H1 (cell line): ENCODE data around the gene EFCAB6. TPM values are rescaled to one million over a fixed set of nuclear protein-coding genes. Genes with fewer than 3 reads are reported as not detected.

Experiments
- CBX8 ChIP-seq: fragments of 300-800, 300-1000 bp; sonication (generic); IDR thresholded peaks from 2 replicates; pipeline ENCODE4 v1.7.1; 2016; ENCODE audit warnings: low read depth, low read length, borderline replicate concordance
- CHD2 ChIP-seq: IDR thresholded peaks from 2 replicates; pipeline ENCODE4 v1.6.1; 2012; ENCODE audit warnings: low read length, improper control_type of control experiment
- KDM4A ChIP-seq: IDR thresholded peaks from one replicate; pipeline ENCODE4 v1.7.1; 2012; ENCODE audit warnings: low read depth, mild to moderate bottlenecking, moderate library complexity, low read length, inconsistent platforms; ENCODE audit not compliant: severe bottlenecking
- NANOG ChIP-seq: IDR thresholded peaks from 2 replicates; pipeline ENCODE4 v1.6.1; 2011; ENCODE audit warnings: low read length, low read depth, mild to moderate bottlenecking, inconsistent platforms; ENCODE audit not compliant: insufficient read depth, poor library complexity, severe bottlenecking
- TEAD4 ChIP-seq: IDR thresholded peaks from 2 replicates; pipeline ENCODE4 v1.6.1; 2012; ENCODE audit warnings: low read depth, low read length, inconsistent platforms, mixed read lengths
- YY1 ChIP-seq: IDR thresholded peaks from 2 replicates; pipeline ENCODE4 v1.6.1; 2011; ENCODE audit warnings: low read depth, mild to moderate bottlenecking, low read length
- polyA plus RNA-seq, 7 experiments: library from polyadenylated mRNA; depleted of rRNA in 3 of 7; stranded (reverse) in 5 of 7; unstranded in 2 of 7; fragments of >200 nt in 5 of 7; fragments of 200-250 nt in 2 of 7; gene quantifications; 1 replicate in 5 of 7; 2 replicates in 1 of 7; 4 replicates in 1 of 7; pipeline versions ENCODE4 v1.2.1 to v1.2.3, GENCODE V29; 2011 to 2013; ENCODE audit warnings: missing spikeins in 2 of 7, mixed read lengths in 2 of 7
- total RNA-seq: library from RNA; stranded (reverse); fragmentation: NEBNext Ultra II Directional; extraction: Animal tissue kit (Norgen Biotek cat#: 25700); gene quantifications from 2 replicates; pipeline ENCODE4 v1.2.1, GENCODE V29; 2021

The EFCAB6 gene
- total and polyA plus RNA-seq, 2 of the 8 experiments (the other 6 are each of a cell fraction or from before 2014, with no cell fraction given), result 0.32 to 1.7 TPM

GRCh38 chr22:43843783-43844530, 31.9 kb upstream of the EFCAB6 start (continued):
- TF ChIP-seq KDM4A (no peak), CHD2 (no peak), NANOG (no peak), YY1 (no peak), TEAD4 (no peak), CBX8 (no peak)
